Heart left ventricle (tissue), 13 donors: ENCODE results near the gene PRODH.

Experiments used
- POLR2A ChIP-seq, 2 donors: fragments of 450-650 bp; IDR thresholded peaks; one replicate each; pipeline ENCODE4 v1.6.1; 2017; ENCODE audit warnings: antibody characterized with exemption in 2 of 2, mild to moderate bottlenecking in 2 of 2, moderate library complexity in 2 of 2
- TF ChIP-seq, protein P1 (sequence below), 12 donors: fragments of 200-600 bp; sonication (generic) in 4 of 12; IDR thresholded peaks; one replicate each; pipeline versions ENCODE4 v1.5.0 to v1.8.0; 2018 to 2022; ENCODE audit warnings: antibody characterized with exemption in 12 of 12, mild to moderate bottlenecking in 5 of 12
- donor health status: ischemic (EF 13 %, LVEDD 7.1; RV severe dilation, severe dysfunction).
- donor health status: DM: no; HTN: yes; CAD: no.
- donor health status: DM: no; HTN: no; CAD: no.
- donor health status: ischemic (EF 25% LVEDD 6.9; RV normal size, moderate dysfunction).
- donor health status: ischemic (EF 25% LVEDD 5.7; RV mildly dilated, moderate dysfunction).
- donor health status: ischemic (EF 35%, LVEDD 5.7; RV mildly dilated, moderate dysfunction).
- donor health status: nonischemic (EF 11% LVEDD 7.7; RV severe dilation, severe dysfunction).
- donor health status: DM: yes; HTN: yes; CAD: no.
- donor health status: PGD.
- donor health status: ischemic (EF 29% LVEDD 5.4; RV normal size, mild dysfunction).
- donor health status: nonischemic (EF 23%, LVEDD 6.1; RV moderate dilation, normal function).

GRCh38 chr22:18954990-18955571 lies 19.0 kb upstream of the PRODH start:
- TF ChIP-seq POLR2A (IDR thresholded peaks at IDR 0.05) = no peak
- TF ChIP-seq, protein P1, sequence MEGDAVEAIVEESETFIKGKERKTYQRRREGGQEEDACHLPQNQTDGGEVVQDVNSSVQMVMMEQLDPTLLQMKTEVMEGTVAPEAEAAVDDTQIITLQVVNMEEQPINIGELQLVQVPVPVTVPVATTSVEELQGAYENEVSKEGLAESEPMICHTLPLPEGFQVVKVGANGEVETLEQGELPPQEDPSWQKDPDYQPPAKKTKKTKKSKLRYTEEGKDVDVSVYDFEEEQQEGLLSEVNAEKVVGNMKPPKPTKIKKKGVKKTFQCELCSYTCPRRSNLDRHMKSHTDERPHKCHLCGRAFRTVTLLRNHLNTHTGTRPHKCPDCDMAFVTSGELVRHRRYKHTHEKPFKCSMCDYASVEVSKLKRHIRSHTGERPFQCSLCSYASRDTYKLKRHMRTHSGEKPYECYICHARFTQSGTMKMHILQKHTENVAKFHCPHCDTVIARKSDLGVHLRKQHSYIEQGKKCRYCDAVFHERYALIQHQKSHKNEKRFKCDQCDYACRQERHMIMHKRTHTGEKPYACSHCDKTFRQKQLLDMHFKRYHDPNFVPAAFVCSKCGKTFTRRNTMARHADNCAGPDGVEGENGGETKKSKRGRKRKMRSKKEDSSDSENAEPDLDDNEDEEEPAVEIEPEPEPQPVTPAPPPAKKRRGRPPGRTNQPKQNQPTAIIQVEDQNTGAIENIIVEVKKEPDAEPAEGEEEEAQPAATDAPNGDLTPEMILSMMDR (IDR thresholded peaks at IDR 0.05) = no peak
